Endothelial cell of umbilical vein (primary cell): ENCODE results near the gene RNF150. TPM values are rescaled to one million over a fixed set of nuclear protein-coding genes. Genes with fewer than 3 reads are reported as not detected.

Experiments used
- BruUV-seq: library from RNA; stranded (reverse); fragments of 400-500 nt; replicated peaks from 2 replicates; lab custom pipeline; 2021; lab: Mats Ljungman, UMichigan
- CTCF ChIA-PET: fragments of 300-600, 350-600 bp; sonication (Branson Sonifier 250); formaldehyde crosslinking; loops from one replicate; lab custom pipeline; 2021; ENCODE audit warnings: antibody characterized with exemption, inconsistent platforms; lab: Charles Lee
- POLR2A ChIA-PET: fragments of 300-600, 350-600 bp; sonication (Branson Sonifier 250); formaldehyde crosslinking; loops from one replicate; lab custom pipeline; 2021; ENCODE audit warnings: antibody characterized with exemption, inconsistent platforms; lab: Charles Lee
- DNase-seq: peaks from one replicate; pipeline ENCODE4 v3.0.0-alpha.2; 2011; ENCODE audit warnings: low read depth, low spot score
- FAIRE-seq: peaks from 2 replicates; lab custom pipeline; 2011; peaks lifted over from hg19 to GRCh38; lab: Jason Lieb, UNC
- H2AFZ ChIP-seq: 2 replicates; pipeline ENCODE4 v1.6.0; 2012; ENCODE audit warnings: low read depth, low read length, control low read depth, inconsistent platforms
- H3K27ac ChIP-seq: 2 replicates; pipeline ENCODE4 v1.5.1; 2011; ENCODE audit warnings: low read depth, mild to moderate bottlenecking, control low read depth, low read length, moderate library complexity; ENCODE audit not compliant: insufficient read depth
- H3K27me3 ChIP-seq, 2 experiments: 2 replicates each; pipeline versions ENCODE4 v1.6.0 to v1.6.1; 2011; ENCODE audit warnings: low read length in 2 of 2, mixed read lengths in 1 of 2; ENCODE audit not compliant: control insufficient read depth in 2 of 2, insufficient read depth in 2 of 2
- H3K36me3 ChIP-seq, 2 experiments: 2 replicates in 1 of 2; 3 replicates in 1 of 2; pipeline ENCODE4 v1.5.1; 2011; ENCODE audit warnings: low read length in 2 of 2, mild to moderate bottlenecking in 1 of 2, moderate library complexity in 1 of 2; ENCODE audit not compliant: control insufficient read depth in 2 of 2, insufficient read depth in 2 of 2; ENCODE audit errors: extremely low read depth in 1 of 2
- H3K4me1 ChIP-seq: 3 replicates; pipeline ENCODE4 v1.5.1; 2011; ENCODE audit warnings: mild to moderate bottlenecking, low read length; ENCODE audit not compliant: control insufficient read depth, insufficient read depth; ENCODE audit errors: extremely low read depth
- H3K4me2 ChIP-seq: 2 replicates; pipeline ENCODE4 v1.6.1; 2011; ENCODE audit warnings: low read length, control low read depth, mixed read lengths; ENCODE audit not compliant: insufficient read depth
- H3K4me3 ChIP-seq, 3 experiments: fragments of 200-600 bp in 1 of 3; sonication (generic), shearing (Covaris generic) in 1 of 3; replicated peaks in 1 of 3; 2 replicates each; pipeline ENCODE4 v1.5.1; 2011 to 2016; ENCODE audit warnings: control low read depth in 3 of 3, low read length in 3 of 3, mild to moderate bottlenecking in 2 of 3, inconsistent platforms in 1 of 3, low read depth in 1 of 3, moderate library complexity in 1 of 3; ENCODE audit not compliant: insufficient read depth in 1 of 3
- H3K79me2 ChIP-seq: 2 replicates; pipeline ENCODE4 v1.6.0; 2012; ENCODE audit warnings: low read length, inconsistent platforms; ENCODE audit not compliant: control insufficient read depth, insufficient read depth
- H3K9ac ChIP-seq: replicated peaks from 2 replicates; pipeline ENCODE3; 2011; ENCODE audit warnings: low read length, control low read depth; ENCODE audit not compliant: insufficient read depth; ENCODE audit errors: extremely low read depth
- H3K9me1 ChIP-seq: replicated peaks from 3 replicates; pipeline ENCODE4 v1.6.0; 2011; ENCODE audit warnings: mild to moderate bottlenecking, low read length; ENCODE audit not compliant: control insufficient read depth, insufficient read depth; ENCODE audit errors: extremely low read depth
- H3K9me3 ChIP-seq: replicated peaks from 2 replicates; pipeline ENCODE4 v1.5.1; 2012; ENCODE audit warnings: low read length, inconsistent platforms; ENCODE audit not compliant: control insufficient read depth, insufficient read depth
- H4K20me1 ChIP-seq: replicated peaks from 2 replicates; pipeline ENCODE3; 2011; ENCODE audit warnings: mild to moderate bottlenecking, low read length; ENCODE audit not compliant: control insufficient read depth, insufficient read depth; ENCODE audit errors: extremely low read depth
- EZH2 ChIP-seq: IDR thresholded peaks from 2 replicates; pipeline ENCODE4 v1.6.1; 2012; ENCODE audit warnings: borderline replicate concordance, low read depth, mild to moderate bottlenecking, moderate library complexity, low read length, inconsistent platforms; ENCODE audit not compliant: severe bottlenecking
- MYC ChIP-seq: IDR thresholded peaks from one replicate; pipeline ENCODE4 v1.6.1; 2011; ENCODE audit warnings: mild to moderate bottlenecking, low read depth, low read length
- dilution Hi-C: fragments of 300-500 bp; cut with MboI; formaldehyde crosslinking; loops from one replicate; pipeline ENCODE4 v1.15.0; 2019; ENCODE audit warnings: low sequenced_read_pairs; ENCODE audit not compliant: extremely low pct_ligation_motif_present
- intact Hi-C: fragments of 100-400 bp; cut with micrococcal nuclease; formaldehyde crosslinking; loops from one replicate; pipeline ENCODE4 v1.10.0; 2022
- polyA plus RNA-seq, 4 experiments: library from polyadenylated mRNA; depleted of rRNA in 3 of 4; stranded (reverse) in 3 of 4; unstranded in 1 of 4; fragments of >200 nt; gene quantifications; 2 replicates each; pipeline versions ENCODE4 v1.2.1 to v1.2.3, GENCODE V29; 2011 to 2012; ENCODE audit warnings: missing spikeins in 1 of 4
- total RNA-seq: library from RNA; stranded (reverse); gene quantifications from 2 replicates; pipeline ENCODE4 v1.2.3, GENCODE V29; 2021
- TF ChIP-seq, protein P1 (sequence below), 2 donors: IDR thresholded peaks; 1 replicate in 1 of 2; 2 replicates in 1 of 2; pipeline ENCODE4 v1.5.1; 2011; ENCODE audit warnings: low read length in 2 of 2, mild to moderate bottlenecking in 2 of 2, moderate library complexity in 2 of 2, control low read depth in 1 of 2, inconsistent platforms in 1 of 2, low read depth in 1 of 2; ENCODE audit not compliant: insufficient read depth in 1 of 2; ENCODE audit errors: extremely low read depth in 1 of 2
- TF ChIP-seq, protein P2 (sequence below): IDR thresholded peaks from 2 replicates; pipeline ENCODE4 v1.6.1; 2011; ENCODE audit not compliant: insufficient read depth, insufficient read length

Gene RNF150
- total and polyA plus RNA-seq, 2 donors (not counting 3 experiments of a cell fraction or from before 2014, with no cell fraction given): 0.33 to 0.35 TPM

GRCh38 chr4:140861359-140862176, 271.7 kb downstream of the RNF150 start:
- BruUV-seq: no TSS peak
- TF ChIP-seq MYC: no peak
- TF ChIP-seq, protein P1, sequence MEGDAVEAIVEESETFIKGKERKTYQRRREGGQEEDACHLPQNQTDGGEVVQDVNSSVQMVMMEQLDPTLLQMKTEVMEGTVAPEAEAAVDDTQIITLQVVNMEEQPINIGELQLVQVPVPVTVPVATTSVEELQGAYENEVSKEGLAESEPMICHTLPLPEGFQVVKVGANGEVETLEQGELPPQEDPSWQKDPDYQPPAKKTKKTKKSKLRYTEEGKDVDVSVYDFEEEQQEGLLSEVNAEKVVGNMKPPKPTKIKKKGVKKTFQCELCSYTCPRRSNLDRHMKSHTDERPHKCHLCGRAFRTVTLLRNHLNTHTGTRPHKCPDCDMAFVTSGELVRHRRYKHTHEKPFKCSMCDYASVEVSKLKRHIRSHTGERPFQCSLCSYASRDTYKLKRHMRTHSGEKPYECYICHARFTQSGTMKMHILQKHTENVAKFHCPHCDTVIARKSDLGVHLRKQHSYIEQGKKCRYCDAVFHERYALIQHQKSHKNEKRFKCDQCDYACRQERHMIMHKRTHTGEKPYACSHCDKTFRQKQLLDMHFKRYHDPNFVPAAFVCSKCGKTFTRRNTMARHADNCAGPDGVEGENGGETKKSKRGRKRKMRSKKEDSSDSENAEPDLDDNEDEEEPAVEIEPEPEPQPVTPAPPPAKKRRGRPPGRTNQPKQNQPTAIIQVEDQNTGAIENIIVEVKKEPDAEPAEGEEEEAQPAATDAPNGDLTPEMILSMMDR (IDR thresholded peaks at IDR 0.05; ENCODE audit: extremely low read depth in 1 of 2, insufficient read depth in 1 of 2, low read depth in 1 of 2, low read length in 2 of 2): peak; percentile 54 to 65
- Histone ChIP-seq H3K27ac (no peak overlapping the region), H3K9ac (no peak overlapping the region), H2AFZ (no peak overlapping the region), H3K4me3 (no peak overlapping the region), H3K27me3 (peaks cover 8 to 23% of the 10 kb centered on the region in 2 experiments), H3K9me1 (no peaks in the 10 kb centered on the region), H3K4me2 (no peak overlapping the region), H4K20me1 (no peaks in the 10 kb centered on the region), H3K79me2 (no peaks in the 10 kb centered on the region), H3K9me3 (no peaks in the 10 kb centered on the region), H3K4me1 (no peaks in the 10 kb centered on the region), H3K36me3 (no peaks in the 10 kb centered on the region)
- FAIRE-seq (peak; percentile 75), DNase-seq (peak; percentile 79)
- intact Hi-C loops (loop anchor here (1.0 kb wide), 2 partner anchors 23 to 272 kb away; partner anchors contain the start of gene RNF150), dilution Hi-C loops (no loop called here)
- CTCF ChIA-PET: interaction anchor here (1.0 to 5.5 kb wide), 3 partner anchors 22 to 252 kb away, joined by 3 to 72 read pairs (median 6); no protein-coding TSS in a partner anchor
- POLR2A ChIA-PET: no interaction called here

- FAIRE-seq: no peak
- no peak overlapping the region for H3K4me3 ChIP-seq
- no peaks in the 10 kb centered on the region for H3K79me2 ChIP-seq
- no peak for TF ChIP-seq EZH2
- TF ChIP-seq, protein P2, sequence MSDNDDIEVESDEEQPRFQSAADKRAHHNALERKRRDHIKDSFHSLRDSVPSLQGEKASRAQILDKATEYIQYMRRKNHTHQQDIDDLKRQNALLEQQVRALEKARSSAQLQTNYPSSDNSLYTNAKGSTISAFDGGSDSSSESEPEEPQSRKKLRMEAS: no peak
- H3K36me3 ChIP-seq: no peaks in the 10 kb centered on the region
- H3K4me2 ChIP-seq: no peak overlapping the region
- intact Hi-C loops (no loop called here), dilution Hi-C loops (no loop called here)
- H3K4me1 ChIP-seq: no peaks in the 10 kb centered on the region
- no peak overlapping the region for H2AFZ ChIP-seq
- POLR2A ChIA-PET: no interaction called here
- CTCF ChIA-PET: interaction anchor here (1.0 to 5.5 kb wide), 5 partner anchors 8 to 499 kb away, joined by 3 to 72 read pairs (median 9); partner anchors contain the start of gene RNF150
- no peak overlapping the region for H3K9ac ChIP-seq
- H4K20me1 ChIP-seq: no peaks in the 10 kb centered on the region
- no peak for DNase-seq
- H3K27me3 ChIP-seq: peaks cover 8 to 14% of the 10 kb centered on the region in 2 experiments
- no TSS peak for BruUV-seq
- no peaks in the 10 kb centered on the region for H3K9me1 ChIP-seq
- H3K27ac ChIP-seq: no peak overlapping the region
- H3K9me3 ChIP-seq: no peaks in the 10 kb centered on the region
Measured at GRCh38 chr4:140858897-140859296, 274.4 kb downstream of the RNF150 start.
